Peyer's patch (tissue), 4 donors: Measurements from ENCODE around the gene INO80B. TPM values are rescaled to one million over a fixed set of nuclear protein-coding genes. Genes with fewer than 3 reads are reported as not detected.

Source experiments
- DNase-seq, 3 donors: peaks; one replicate each; pipeline ENCODE4 v3.0.0-alpha.2; 2017 to 2019
- H3K27ac ChIP-seq, 4 donors: fragments of 200-600 bp; sonication (generic); one replicate each; pipeline ENCODE4 v1.5.1; 2016 to 2019
- H3K27me3 ChIP-seq, 2 donors: fragments of 200-600 bp; sonication (generic); one replicate each; pipeline ENCODE4 v1.5.1; 2019
- H3K36me3 ChIP-seq, 3 donors: fragments of 200-600 bp; sonication (generic); one replicate each; pipeline ENCODE4 v1.5.1; 2016 to 2019
- H3K4me1 ChIP-seq, 4 donors: fragments of 200-600 bp; sonication (generic); one replicate each; pipeline ENCODE4 v1.5.1; 2016 to 2019
- H3K4me3 ChIP-seq, 4 donors: fragments of 200-600 bp; sonication (generic); 1 replicate in 3 of 4; 2 replicates in 1 of 4; pipeline ENCODE4 v1.5.1; 2016 to 2019; ENCODE audit warnings: mild to moderate bottlenecking in 1 of 4
- H3K9me3 ChIP-seq, 4 donors: fragments of 200-600 bp; sonication (generic); one replicate each; pipeline ENCODE4 v1.5.1; 2016 to 2019; ENCODE audit warnings: mild to moderate bottlenecking in 1 of 4
- POLR2A ChIP-seq, 2 donors: fragments of 450-650 bp; IDR thresholded peaks; one replicate each; pipeline ENCODE4 v1.5.1; 2017; ENCODE audit warnings: antibody characterized with exemption in 2 of 2, mild to moderate bottlenecking in 2 of 2, moderate library complexity in 2 of 2
- total RNA-seq, 4 donors: library from RNA; depleted of rRNA; stranded (reverse); fragments of >200 nt; gene quantifications; one replicate each; pipeline ENCODE4 v1.1.0, GENCODE V29; 2016
- TF ChIP-seq, protein P1 (sequence below), 6 experiments: fragments of 450-650 bp in 4 of 6; fragments of 200-600 bp in 2 of 6; sonication (generic) in 1 of 6; IDR thresholded peaks; one replicate each; pipeline ENCODE4 v1.5.1; 2017 to 2019; ENCODE audit warnings: antibody characterized with exemption in 6 of 6, mild to moderate bottlenecking in 3 of 6, moderate library complexity in 1 of 6

The INO80B gene
- total RNA-seq, 4 donors from 2014 or later: 5.4 to 83.3 (median 41.8) TPM

DNA sequence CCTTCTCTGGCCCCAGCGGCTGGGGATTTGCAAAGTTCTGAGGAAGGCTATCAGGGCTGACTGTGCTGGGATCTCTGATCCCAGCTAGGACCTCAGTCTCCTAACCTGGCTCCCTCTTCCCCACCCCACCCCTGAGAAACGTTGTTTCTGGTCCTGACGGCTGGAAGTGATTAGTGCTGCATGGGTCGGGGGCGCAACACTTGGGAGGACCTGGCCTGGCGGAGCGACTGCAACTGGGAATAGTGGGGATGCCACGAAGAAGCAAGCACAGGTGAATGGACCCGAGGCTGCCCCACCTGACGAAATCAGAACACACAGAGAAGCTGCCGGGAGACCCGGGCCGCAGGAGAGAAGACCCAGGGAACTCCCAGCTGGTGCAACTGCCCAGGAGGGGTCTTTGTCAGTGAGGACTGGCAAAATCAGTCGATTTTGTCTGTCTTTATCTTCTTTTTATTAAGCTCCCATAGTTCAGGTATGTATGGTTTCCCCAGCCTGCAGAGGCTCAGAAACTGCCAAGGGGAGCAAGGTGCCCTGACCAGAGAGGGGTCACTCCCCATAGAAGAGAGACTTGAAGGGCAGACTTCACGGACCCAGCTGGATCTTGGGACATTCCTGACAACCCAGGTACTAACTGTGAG lies 45.2 kb downstream of the INO80B start:
- TF ChIP-seq, protein P1, sequence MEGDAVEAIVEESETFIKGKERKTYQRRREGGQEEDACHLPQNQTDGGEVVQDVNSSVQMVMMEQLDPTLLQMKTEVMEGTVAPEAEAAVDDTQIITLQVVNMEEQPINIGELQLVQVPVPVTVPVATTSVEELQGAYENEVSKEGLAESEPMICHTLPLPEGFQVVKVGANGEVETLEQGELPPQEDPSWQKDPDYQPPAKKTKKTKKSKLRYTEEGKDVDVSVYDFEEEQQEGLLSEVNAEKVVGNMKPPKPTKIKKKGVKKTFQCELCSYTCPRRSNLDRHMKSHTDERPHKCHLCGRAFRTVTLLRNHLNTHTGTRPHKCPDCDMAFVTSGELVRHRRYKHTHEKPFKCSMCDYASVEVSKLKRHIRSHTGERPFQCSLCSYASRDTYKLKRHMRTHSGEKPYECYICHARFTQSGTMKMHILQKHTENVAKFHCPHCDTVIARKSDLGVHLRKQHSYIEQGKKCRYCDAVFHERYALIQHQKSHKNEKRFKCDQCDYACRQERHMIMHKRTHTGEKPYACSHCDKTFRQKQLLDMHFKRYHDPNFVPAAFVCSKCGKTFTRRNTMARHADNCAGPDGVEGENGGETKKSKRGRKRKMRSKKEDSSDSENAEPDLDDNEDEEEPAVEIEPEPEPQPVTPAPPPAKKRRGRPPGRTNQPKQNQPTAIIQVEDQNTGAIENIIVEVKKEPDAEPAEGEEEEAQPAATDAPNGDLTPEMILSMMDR (IDR thresholded peaks at IDR 0.05): no peak
- TF ChIP-seq POLR2A (IDR thresholded peaks at IDR 0.05): no peak
- no peak for DNase-seq
- H3K36me3 ChIP-seq: peaks cover 0 to 3% (median 0%) of the 10 kb centered on the region in 3 donors
- H3K9me3 ChIP-seq: no peaks in the 10 kb centered on the region
- H3K27me3 ChIP-seq: no peaks in the 10 kb centered on the region
- peaks cover 3 to 59% (median 26%) of the 10 kb centered on the region in 4 donors for H3K4me1 ChIP-seq
- no peak overlapping the region for H3K27ac ChIP-seq
- peak overlapping the region in 2 of 4 donors; percentile 50 to 53 for H3K4me3 ChIP-seq

DNA sequence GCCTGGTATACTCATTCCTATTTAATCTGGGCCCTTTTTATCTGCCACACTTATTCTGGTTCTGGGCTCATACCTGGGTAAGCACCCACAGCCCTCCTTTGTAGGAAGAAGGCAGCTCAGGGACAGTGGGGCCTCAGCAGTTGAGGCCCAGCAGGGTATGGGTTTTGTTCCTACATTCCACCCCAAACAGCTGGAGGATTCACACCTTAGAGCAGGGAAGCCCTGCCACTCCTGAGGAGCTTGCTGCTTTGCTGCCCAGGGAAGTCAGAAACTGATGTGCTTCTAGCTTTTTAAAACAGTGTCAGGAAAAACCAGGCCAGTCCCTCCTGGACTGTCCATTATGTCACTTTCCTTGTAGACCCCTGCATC lies 45.7 kb downstream of the INO80B start:
- Histone ChIP-seq H3K36me3 (peaks cover 0 to 8% (median 0%) of the 10 kb centered on the region in 3 donors), H3K9me3 (no peaks in the 10 kb centered on the region), H3K27me3 (no peaks in the 10 kb centered on the region), H3K4me3 (no peak overlapping the region), H3K4me1 (peaks cover 3 to 64% (median 26%) of the 10 kb centered on the region in 4 donors), H3K27ac (no peak overlapping the region)
- DNase-seq: no peak
- TF ChIP-seq, protein P1 (IDR thresholded peaks at IDR 0.05): no peak
- no peak for TF ChIP-seq POLR2A (IDR thresholded peaks at IDR 0.05)

DNA sequence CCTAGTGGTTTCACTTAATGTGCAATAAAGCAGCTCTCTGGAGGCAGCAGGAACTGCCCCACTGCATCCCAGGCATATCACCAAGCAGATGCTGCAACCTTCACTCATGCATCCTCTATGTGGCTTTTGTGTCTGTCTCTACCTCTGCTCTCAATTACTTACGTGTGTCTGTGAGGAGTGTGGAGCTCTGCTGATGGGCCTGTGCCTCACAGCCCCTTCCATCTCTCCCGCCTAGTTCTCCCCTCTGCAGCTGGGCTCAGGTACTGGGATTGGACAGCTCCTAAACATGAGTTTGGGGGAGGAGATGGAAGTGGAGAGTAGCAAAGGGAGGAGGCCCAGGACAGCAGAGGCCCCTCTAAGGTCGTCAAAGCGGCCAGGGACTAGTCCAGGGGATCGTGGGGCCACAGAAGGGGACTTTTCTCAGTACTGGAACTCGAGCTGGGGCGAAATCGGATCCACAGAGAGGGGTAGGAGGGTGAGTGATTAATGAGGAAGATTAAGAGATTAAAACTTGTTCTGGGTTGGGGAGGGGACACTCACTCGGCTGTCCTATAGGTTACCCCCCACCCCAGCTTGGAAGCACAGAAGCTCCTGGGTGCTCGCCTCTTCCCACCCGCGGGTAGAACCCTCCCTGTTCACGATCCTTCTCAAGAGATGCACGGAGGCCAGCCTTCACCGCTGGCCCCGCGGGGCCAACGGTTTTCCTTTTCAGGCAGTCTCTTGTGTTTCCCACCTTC lies 46.6 kb downstream of the INO80B start:
- Histone ChIP-seq H3K4me1 (peaks cover 3 to 74% (median 27%) of the 10 kb centered on the region in 4 donors), H3K36me3 (peaks cover 0 to 13% (median 0%) of the 10 kb centered on the region in 3 donors), H3K4me3 (peak overlapping the region in 3 of 4 donors; percentile 37 to 85 (median 60)), H3K9me3 (no peaks in the 10 kb centered on the region), H3K27me3 (no peaks in the 10 kb centered on the region), H3K27ac (no peak overlapping the region)
- no peak for DNase-seq
- TF ChIP-seq POLR2A (IDR thresholded peaks at IDR 0.05): no peak
- TF ChIP-seq, protein P1 (IDR thresholded peaks at IDR 0.05): no peak

DNA sequence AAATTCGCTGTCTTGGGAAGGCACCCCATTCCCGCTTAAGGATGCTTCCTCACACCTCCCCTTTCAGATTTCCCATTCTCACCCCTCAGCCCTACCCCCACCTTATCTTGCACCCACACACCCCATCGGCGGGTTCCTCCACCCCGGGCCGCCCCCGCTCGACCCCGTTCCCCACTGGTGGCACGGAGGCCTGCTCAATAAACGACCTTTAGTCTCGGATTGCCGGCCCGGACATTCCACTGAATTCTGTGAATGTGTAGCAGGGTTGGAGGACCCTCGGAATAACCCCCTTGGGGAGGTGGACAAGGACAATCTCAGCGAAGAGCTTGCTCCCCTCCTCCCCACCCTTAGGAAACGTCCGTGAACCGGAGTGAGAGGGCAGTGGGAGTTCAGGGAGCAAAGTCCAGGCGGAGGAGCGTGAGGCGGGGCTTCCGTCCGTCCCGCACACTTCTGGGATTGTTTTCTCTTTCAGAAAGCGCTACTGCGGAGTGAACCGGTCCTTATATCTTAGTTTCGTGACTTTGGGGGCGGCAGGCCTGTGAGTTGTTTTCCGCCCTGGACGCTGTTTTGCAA lies 47.3 kb downstream of the INO80B start:
- H3K4me3 ChIP-seq: peak overlapping the region; percentile 37 to 85 (median 54)
- no peaks in the 10 kb centered on the region for H3K27me3 ChIP-seq
- no peaks in the 10 kb centered on the region for H3K9me3 ChIP-seq
- peaks cover 3 to 79% (median 29%) of the 10 kb centered on the region in 4 donors for H3K4me1 ChIP-seq
- H3K36me3 ChIP-seq: peaks cover 0 to 13% (median 0%) of the 10 kb centered on the region in 3 donors
- TF ChIP-seq, protein P1 (IDR thresholded peaks at IDR 0.05): no peak
- TF ChIP-seq POLR2A (IDR thresholded peaks at IDR 0.05): peak; percentile 66 to 69
- peak in 2 of 3 donors; percentile 83 to 85 for DNase-seq
- H3K27ac ChIP-seq: peak overlapping the region; percentile 67 to 94 (median 91)

DNA sequence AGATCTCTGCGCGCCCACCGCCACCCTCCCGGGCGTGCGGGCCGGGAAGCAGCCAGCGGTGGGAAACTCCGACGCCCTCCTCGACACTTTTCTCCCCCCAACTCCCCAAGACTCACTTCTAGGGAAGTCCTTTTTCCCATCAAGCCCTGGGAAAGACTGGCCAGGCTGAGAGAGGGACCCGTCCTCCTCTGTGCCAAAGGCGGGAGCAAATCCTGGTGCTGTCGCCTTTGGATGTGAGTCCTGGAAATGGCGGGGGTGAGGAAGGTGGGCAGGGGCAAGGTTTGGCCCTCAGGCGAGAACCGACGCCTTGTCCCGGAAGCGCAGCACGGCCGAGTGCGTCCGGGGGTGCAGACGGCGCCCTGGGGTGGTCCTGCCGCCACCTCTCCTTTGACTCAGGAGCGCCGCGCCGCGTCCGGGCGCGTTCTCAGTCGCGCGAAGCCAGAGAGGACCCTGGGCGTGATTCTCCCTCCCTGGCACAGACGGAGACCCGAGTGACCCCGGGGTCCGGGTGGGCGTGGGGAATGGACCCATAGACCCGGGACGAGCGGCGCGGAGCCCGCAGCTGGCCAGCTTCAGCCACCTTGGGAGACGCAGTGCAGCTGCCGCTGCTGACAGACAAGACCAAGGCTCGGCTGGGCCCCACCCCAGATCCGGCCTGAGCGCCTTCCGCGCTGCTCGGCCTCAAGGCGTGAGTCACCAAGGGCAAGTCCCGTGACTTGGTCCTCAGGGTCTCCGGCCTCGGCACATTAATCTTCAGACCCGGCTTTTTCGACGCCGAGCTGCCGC lies 48.0 kb downstream of the INO80B start:
- DNase-seq: peak; percentile 67 to 93 (median 91)
- Histone ChIP-seq H3K27me3 (no peaks in the 10 kb centered on the region), H3K36me3 (peaks cover 0 to 13% (median 0%) of the 10 kb centered on the region in 3 donors), H3K27ac (peak overlapping the region; percentile 67 to 94 (median 91)), H3K4me1 (peaks cover 3 to 75% (median 25%) of the 10 kb centered on the region in 4 donors), H3K9me3 (no peaks in the 10 kb centered on the region), H3K4me3 (peak overlapping the region; percentile 37 to 85 (median 54))
- TF ChIP-seq, protein P1 (IDR thresholded peaks at IDR 0.05): peak in 4 of 6 experiments; percentile 16 to 48 (median 22)
- peak; percentile 92 for TF ChIP-seq POLR2A (IDR thresholded peaks at IDR 0.05)
